HG03135 (cell line): ENCODE data around the gene DEPDC5.

Experiments
- ATAC-seq: cut with Tn5 transposase; IDR thresholded peaks from one replicate; pipeline ENCODE4 v1.9.1; 2021; ENCODE audit warnings: mild to moderate bottlenecking, moderate library complexity; ENCODE audit not compliant: unreplicated experiment

Gene DEPDC5

GRCh38 chr22:31944700-31945442 lies 191.1 kb downstream of the DEPDC5 start:
- peak; percentile 17 for ATAC-seq

- no peak for ATAC-seq
Measured at GRCh38 chr22:31945443-31945855, 191.6 kb downstream of the DEPDC5 start.

- ATAC-seq, result no peak
Measured at GRCh38 chr22:31945971-31946680, 192.3 kb downstream of the DEPDC5 start.

- ATAC-seq, result no peak
Measured at GRCh38 chr22:31947296-31947695, 193.5 kb downstream of the DEPDC5 start.

- ATAC-seq, result no peak
Measured at GRCh38 chr22:31948002-31948401, 194.2 kb downstream of the DEPDC5 start.

GRCh38 chr22:31950226-31950625 lies 196.4 kb downstream of the DEPDC5 start:
- ATAC-seq, result no peak

GRCh38 chr22:31951194-31952093 lies 197.6 kb downstream of the DEPDC5 start:
- no peak for ATAC-seq

GRCh38 chr22:31952094-31952401 lies 198.2 kb downstream of the DEPDC5 start:
- no peak for ATAC-seq

- no peak for ATAC-seq
Measured at GRCh38 chr22:31952472-31952871, 198.7 kb downstream of the DEPDC5 start.

- ATAC-seq, result no peak
Measured at GRCh38 chr22:31953261-31953660, 199.4 kb downstream of the DEPDC5 start.

GRCh38 chr22:31954535-31955523 lies 201.0 kb downstream of the DEPDC5 start:
- ATAC-seq, result no peak

GRCh38 chr22:31956360-31956759 lies 202.5 kb downstream of the DEPDC5 start:
- ATAC-seq, result no peak
